Stimulated activated CD4-positive, alpha-beta T cell treated with anti-CD3 and anti-CD28 coated beads, TNF-alpha, amount 100 ng/mL, for 24 hours (primary cell): ENCODE measurements around the gene CREB5.

Experiments used
- DNase-seq, 3 experiments: peaks; one replicate each; pipeline ENCODE4 v3.0.0-alpha.2; 2020; ENCODE audit warnings: low read depth in 3 of 3

The CREB5 gene

GRCh38 chr7:28643584-28644340 is 231.4 kb downstream of the CREB5 start:
- no peak for DNase-seq

- no peak for DNase-seq
Measured at GRCh38 chr7:28645866-28646265, 233.5 kb downstream of the CREB5 start.

- DNase-seq = no peak
Measured at GRCh38 chr7:28646376-28647075, 234.2 kb downstream of the CREB5 start.

GRCh38 chr7:28647076-28647421 is 234.7 kb downstream of the CREB5 start:
- DNase-seq = no peak

GRCh38 chr7:28649189-28649588 is 236.9 kb downstream of the CREB5 start:
- no peak for DNase-seq

- no peak for DNase-seq
Measured at GRCh38 chr7:28649811-28650210, 237.5 kb downstream of the CREB5 start.

- no peak for DNase-seq
Measured at GRCh38 chr7:28654110-28654509, 241.8 kb downstream of the CREB5 start.

GRCh38 chr7:28656529-28656928 is 244.2 kb downstream of the CREB5 start:
- DNase-seq = no peak

- no peak for DNase-seq
Measured at GRCh38 chr7:28658381-28658780, 246.1 kb downstream of the CREB5 start.

- DNase-seq = no peak
Measured at GRCh38 chr7:28660132-28660531, 247.8 kb downstream of the CREB5 start.

GRCh38 chr7:28661826-28662595 is 249.7 kb downstream of the CREB5 start:
- no peak for DNase-seq

- no peak for DNase-seq
Measured at GRCh38 chr7:28666154-28666553, 253.8 kb downstream of the CREB5 start.

GRCh38 chr7:28668085-28668484 is 255.8 kb downstream of the CREB5 start:
- no peak for DNase-seq

GRCh38 chr7:28669330-28669729 is 257.0 kb downstream of the CREB5 start:
- no peak for DNase-seq

- DNase-seq = no peak
Measured at GRCh38 chr7:28671526-28671925, 259.2 kb downstream of the CREB5 start.

GRCh38 chr7:28672397-28672797 is 260.1 kb downstream of the CREB5 start:
- no peak for DNase-seq

- DNase-seq = no peak
Measured at GRCh38 chr7:28674359-28674782, 262.1 kb downstream of the CREB5 start.

- no peak for DNase-seq
Measured at GRCh38 chr7:28675429-28675828, 263.1 kb downstream of the CREB5 start.

GRCh38 chr7:28677668-28678067 is 265.4 kb downstream of the CREB5 start:
- DNase-seq = no peak

GRCh38 chr7:28678431-28678965 is 266.2 kb downstream of the CREB5 start:
- DNase-seq = no peak

GRCh38 chr7:28681693-28682310 is 269.5 kb downstream of the CREB5 start:
- no peak for DNase-seq

GRCh38 chr7:28682801-28683200 is 270.5 kb downstream of the CREB5 start:
- no peak for DNase-seq
